Epithelial cell of proximal tubule (primary cell): ENCODE results near the gene SRSF3. TPM values are rescaled to one million over a fixed set of nuclear protein-coding genes. Genes with fewer than 3 reads are reported as not detected.
A peak's percentile ranks its signal among the peaks of the same experiment; 100 is the strongest.

Experiments
- DNase-seq: peaks from one replicate; pipeline ENCODE4 v3.0.0-alpha.2; 2011; ENCODE audit warnings: low read depth
- H3K4me3 ChIP-seq: 2 replicates; pipeline ENCODE4 v1.5.1; 2011; ENCODE audit warnings: low read depth, mild to moderate bottlenecking, low read length
- total RNA-seq: library from RNA; depleted of rRNA; stranded (reverse); fragments of >200 nt; gene quantifications from 2 replicates; pipeline ENCODE4 v1.2.3, GENCODE V29; 2015
- TF ChIP-seq, protein P1 (sequence below): conservative IDR thresholded peaks from 2 replicates; pipeline ENCODE4 v1.5.1; 2012; ENCODE audit warnings: low read depth, mild to moderate bottlenecking, low read length

SRSF3 gene
- 453 and 700 TPM in 2 replicates for total RNA-seq

DNA sequence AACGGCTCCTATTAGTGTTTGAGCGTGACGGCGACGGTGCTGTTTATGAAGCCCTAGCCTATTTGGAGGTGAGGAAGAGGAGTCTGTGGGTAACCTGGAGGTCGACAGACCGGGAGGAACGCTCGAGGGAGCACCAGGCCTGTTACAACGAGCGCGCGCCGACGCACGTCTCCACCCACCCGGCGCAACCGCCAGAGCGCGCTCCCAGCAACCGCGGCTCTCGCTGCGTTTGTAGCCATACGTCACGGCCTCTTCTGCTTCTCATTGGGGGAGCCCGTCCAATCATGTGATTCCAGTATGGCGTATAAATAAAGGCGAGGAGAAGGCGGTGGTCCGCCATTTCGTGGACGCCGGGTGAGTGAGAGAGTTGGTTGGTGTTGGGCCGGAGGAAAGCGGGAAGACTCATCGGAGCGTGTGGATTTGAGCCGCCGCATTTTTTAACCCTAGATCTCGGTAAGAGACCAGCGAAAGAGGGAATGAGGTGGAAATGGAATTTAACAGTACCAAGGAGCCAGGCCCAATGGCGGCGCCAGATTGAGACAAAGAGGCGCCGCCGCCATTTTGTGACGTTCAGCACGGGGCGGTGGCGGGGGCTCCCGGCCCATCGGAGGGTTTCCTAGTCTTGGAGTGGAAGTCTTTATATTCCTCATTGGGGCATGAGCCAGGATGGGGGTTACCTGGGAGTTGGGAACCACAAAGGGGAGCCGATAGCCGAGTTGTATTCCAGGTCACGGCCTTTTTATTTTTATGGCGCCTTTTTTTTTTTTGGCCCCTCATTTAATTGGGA, at the start of gene SRSF3:
TSS of gene SRSF3 (plus strand) at position 334 of the 787 bp plus-strand sequence. CDS start 2,401 bp downstream, outside the sequence.
- TF ChIP-seq, protein P1, sequence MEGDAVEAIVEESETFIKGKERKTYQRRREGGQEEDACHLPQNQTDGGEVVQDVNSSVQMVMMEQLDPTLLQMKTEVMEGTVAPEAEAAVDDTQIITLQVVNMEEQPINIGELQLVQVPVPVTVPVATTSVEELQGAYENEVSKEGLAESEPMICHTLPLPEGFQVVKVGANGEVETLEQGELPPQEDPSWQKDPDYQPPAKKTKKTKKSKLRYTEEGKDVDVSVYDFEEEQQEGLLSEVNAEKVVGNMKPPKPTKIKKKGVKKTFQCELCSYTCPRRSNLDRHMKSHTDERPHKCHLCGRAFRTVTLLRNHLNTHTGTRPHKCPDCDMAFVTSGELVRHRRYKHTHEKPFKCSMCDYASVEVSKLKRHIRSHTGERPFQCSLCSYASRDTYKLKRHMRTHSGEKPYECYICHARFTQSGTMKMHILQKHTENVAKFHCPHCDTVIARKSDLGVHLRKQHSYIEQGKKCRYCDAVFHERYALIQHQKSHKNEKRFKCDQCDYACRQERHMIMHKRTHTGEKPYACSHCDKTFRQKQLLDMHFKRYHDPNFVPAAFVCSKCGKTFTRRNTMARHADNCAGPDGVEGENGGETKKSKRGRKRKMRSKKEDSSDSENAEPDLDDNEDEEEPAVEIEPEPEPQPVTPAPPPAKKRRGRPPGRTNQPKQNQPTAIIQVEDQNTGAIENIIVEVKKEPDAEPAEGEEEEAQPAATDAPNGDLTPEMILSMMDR, result peak; percentile 20
- peak within 1 kb of the TSS; percentile 93 for H3K4me3 ChIP-seq
- peak; percentile 76 for DNase-seq

DNA sequence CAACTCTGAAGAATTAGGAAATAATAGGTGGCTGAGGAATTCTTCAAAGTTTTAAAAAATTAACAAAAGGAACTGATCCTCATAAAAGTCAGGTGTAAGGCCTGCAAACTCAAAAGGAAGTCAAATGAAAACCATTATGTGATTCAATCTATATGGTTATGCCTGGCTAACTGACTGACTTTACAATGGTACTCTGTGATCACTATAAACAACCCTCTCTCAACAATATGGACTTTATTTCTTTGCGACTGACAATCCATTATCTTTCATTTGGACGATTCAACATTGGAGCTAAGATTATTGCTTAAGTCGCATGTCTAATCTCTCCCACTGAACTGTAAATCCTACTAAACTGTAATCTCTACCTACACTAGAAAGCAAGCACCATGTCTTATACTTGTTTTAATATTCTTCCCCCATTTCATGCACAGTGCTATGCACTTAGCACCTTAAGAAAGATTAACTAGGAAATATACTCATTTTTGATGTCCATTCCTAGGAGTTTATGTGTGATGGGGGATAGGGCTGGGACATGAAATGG, 48.3 kb upstream of the SRSF3 start:
- DNase-seq, result no peak
- H3K4me3 ChIP-seq, result peak overlapping the region; percentile 89
- TF ChIP-seq, protein P1, result no peak

- no peak for DNase-seq
- peak overlapping the region; percentile 89 for H3K4me3 ChIP-seq
- TF ChIP-seq, protein P1, result no peak
Measured at GRCh38 chr6:36546308-36546919, 47.7 kb upstream of the SRSF3 start.

DNA sequence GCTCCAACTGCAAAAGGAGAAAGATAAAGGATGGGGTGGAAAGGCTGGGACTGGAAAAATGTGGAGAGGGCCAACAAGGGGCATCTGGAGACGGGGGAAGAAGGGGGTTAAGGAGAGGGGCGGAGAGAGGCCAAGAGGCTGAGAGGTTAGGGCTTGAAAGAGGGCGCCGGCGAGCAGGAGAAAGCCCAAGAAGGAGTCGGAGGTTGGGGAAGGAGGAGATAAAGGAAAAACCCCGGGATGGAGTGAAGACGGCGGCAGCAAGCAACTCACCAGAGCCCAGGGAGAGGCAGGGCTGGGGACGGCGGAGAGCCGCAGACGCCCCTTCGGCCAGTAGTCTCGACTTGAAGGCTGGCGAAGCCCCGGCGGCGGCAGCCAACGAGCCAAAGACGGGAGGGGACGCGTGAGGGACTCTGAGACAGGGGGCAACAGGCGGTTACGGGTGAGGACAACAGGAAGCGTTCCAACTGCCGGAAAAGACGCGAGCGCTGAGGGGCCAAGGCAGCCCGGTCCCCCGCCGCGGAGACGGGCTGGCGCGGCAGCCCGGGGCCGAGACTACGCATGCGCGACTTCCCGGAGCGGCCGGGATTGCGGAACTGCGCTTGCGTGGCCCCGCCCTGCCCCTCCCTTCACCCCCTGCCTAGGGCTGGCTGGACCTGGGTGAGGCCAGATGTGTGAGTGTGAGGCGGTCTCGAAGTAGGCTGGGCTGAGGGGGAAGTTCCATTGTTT, 47.1 kb upstream of the SRSF3 start, which contains the start of gene STK38:
TSS of gene STK38 (minus strand) at position 560 of the 726 bp plus-strand sequence. CDS start 7,277 bp downstream, outside the sequence.
- H3K4me3 ChIP-seq, result peak within 1 kb of the TSS; percentile 89
- TF ChIP-seq, protein P1, result peak; percentile 28
- DNase-seq, result peak; percentile 23

- DNase-seq, result no peak
- H3K4me3 ChIP-seq, result peak overlapping the region; percentile 89
- TF ChIP-seq, protein P1, result no peak
Measured at GRCh38 chr6:36547646-36548400, 46.3 kb upstream of the SRSF3 start.

DNA sequence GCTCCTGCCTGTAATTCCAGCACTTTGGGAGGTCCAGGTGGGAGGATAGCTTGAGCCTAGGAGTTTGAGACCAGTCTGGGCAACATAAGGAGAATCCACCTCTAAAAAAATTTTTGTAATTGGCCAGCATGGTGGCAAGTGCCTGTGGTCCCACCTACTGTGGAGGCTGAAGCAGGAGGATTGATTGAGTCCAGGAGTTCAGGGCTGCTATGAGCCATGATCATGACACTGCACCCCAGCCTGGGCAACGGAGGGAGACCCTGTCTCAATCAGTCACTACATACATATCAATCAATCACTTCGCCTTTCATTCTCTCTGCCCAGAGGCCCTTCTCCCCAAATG, 45.8 kb upstream of the SRSF3 start:
- TF ChIP-seq, protein P1, result no peak
- no peak for DNase-seq
- H3K4me3 ChIP-seq, result no peak overlapping the region
